22Rv1 (cell line): ENCODE results near the gene TADA3.

ENCODE experiments used
- H3K27ac ChIP-seq: fragments of 450-650 bp; 2 replicates; pipeline ENCODE4 v1.5.1; 2017
- CTCF ChIP-seq: fragments of 450-650 bp; IDR thresholded peaks from 2 replicates; pipeline ENCODE4 v1.5.1; 2017; ENCODE audit warnings: mild to moderate bottlenecking
- ZFX ChIP-seq: fragments of 450-650 bp; IDR thresholded peaks from 2 replicates; pipeline ENCODE4 v1.6.1; 2017; ENCODE audit warnings: antibody characterized with exemption, borderline replicate concordance

TADA3 gene

DNA sequence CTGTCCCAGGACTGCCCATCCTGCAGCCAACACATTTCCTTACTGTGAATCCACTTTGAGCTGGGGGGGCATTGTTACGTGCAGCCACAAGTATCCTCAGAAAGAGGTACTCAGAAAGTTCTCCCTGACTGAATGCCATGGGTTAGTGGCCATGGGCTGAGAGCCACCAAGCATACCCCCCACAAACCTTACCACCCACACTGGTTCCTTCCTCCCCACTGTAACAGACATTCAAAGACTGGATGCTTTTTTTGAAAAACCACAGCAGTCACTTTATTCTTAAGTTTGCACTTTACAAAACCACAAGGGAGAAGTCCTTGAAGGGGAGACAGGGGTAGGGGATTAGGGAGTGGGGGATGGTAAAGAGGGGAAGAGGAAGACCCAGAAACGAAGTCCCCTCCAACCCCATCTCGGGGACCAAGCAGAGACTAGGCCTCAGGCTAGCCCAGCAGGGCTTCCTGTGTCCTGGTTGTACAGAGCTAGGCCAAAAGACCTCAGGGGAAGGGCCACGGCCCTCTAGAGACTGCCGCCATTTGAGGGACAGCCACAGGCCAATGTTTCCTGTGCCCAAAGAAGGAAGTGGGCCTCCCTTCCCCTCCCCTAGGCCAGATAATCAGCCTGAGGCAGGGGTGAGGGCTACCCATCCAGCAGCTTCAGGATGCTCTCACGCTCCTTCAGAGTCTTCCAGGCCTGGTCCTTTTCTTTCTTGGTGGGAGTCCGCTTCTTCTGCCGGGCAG is 12.4 kb downstream of the TADA3 start:
- H3K27ac ChIP-seq, result no peak overlapping the region

GRCh38 chr3:9779075-9779593 is 13.1 kb downstream of the TADA3 start:
- TF ChIP-seq CTCF, result no peak
- TF ChIP-seq ZFX, result no peak
- H3K27ac ChIP-seq, result no peak overlapping the region

More for the DNA sequence above, 12.4 kb downstream of the TADA3 start:
- TF ChIP-seq CTCF (no peak), ZFX (no peak)

DNA sequence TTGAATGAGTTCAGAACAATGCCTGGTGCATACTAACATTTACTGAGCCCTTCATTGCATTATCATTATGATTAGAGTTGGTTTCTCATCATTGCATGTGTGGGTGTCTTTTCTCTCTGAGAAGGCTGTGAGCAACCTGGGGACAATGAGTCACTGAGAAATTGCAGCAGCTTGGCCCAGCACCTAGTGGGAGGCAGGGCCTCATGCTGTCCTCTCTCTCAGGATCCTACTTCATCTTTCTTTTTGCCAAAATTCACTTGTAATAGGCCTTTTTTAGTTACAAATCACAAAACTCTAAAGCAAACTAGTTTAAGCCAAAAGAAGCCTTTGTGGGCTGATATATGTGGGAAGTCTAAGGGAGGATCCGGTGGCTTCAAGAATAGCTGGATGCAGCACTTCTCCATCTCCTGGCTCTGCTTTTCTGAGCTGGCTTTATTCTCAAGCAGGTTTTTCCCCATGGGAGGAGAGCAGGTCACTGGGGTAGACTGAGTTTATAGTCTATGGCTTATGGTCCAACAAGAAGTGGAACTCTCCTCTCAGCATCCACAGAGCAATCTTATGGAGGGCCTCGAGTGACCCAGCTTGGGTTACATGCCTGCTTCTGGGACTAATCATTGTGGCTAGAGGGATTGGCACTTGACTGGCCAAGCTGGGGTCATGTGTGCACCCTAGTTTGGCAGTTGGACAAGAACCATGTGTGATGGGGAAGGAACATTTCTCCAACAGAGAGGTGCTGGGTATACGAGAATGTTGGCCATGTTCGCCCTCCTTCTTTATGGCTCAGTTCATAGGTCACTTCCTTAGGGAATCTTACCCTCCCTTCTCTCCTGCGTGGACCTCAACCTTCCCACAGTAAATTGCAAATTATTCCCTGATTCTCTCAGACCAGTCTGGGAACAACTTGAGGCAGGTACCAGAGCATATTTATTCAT is 13.9 kb downstream of the TADA3 start:
- TF ChIP-seq ZFX (no peak), CTCF (no peak)

DNA sequence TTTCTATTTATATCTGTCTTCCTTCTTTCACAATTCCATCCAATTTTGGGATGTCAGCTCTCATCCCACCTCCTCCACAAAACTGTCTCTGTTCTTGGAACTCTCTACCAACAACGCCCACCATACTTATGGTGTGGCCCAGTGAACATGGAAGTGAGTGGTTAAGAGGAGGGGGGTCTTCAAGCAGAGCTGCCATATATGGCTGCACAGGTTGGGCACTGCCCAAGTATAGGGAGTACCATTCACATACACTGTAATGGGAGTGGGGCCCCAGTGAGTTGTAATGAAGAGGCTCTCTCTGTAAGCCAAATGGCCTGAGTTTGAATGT is 14.6 kb downstream of the TADA3 start:
- TF ChIP-seq ZFX, result no peak
- no peak for TF ChIP-seq CTCF
- no peak overlapping the region for H3K27ac ChIP-seq

More for the DNA sequence above, 13.9 kb downstream of the TADA3 start:
- no peak overlapping the region for H3K27ac ChIP-seq

DNA sequence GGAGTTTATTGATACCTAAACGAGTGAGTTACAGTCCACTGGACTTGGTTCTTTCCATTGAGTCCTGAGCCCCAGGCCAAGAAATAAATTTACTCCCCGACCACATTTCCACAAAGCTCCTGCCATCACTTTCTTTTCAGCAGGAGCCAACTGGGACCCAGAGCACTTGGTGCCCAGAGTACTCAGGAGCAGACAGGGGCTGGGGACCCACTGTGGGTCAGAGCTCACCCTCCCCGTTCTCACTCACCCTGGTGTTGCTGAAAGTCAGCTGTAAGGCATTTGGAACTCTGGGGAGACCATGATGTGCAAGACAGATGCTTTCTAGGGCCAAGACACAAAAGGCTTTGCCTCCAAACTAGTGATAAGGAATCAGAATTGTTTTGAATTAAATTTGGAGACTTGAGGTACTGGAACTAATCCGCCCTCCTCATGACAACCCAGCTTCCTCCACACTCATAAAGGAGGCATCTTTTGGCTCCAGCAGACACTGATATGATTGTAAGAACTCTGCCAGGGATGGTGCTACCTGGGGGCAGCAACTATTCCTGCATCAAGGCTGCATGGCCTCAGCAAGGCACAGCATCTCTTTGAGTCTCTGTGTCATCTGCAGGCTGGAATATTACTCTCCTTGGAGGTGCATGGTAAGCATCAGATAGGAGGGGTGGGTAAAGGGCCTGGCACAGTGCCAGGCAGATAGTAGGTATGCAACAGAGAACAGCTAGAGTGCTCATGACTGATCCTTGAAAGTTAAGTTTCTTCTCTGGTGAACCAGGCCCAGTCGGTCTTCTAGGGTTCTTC is 15.2 kb downstream of the TADA3 start:
- TF ChIP-seq CTCF (no peak), ZFX (no peak)
- H3K27ac ChIP-seq, result no peak overlapping the region

DNA sequence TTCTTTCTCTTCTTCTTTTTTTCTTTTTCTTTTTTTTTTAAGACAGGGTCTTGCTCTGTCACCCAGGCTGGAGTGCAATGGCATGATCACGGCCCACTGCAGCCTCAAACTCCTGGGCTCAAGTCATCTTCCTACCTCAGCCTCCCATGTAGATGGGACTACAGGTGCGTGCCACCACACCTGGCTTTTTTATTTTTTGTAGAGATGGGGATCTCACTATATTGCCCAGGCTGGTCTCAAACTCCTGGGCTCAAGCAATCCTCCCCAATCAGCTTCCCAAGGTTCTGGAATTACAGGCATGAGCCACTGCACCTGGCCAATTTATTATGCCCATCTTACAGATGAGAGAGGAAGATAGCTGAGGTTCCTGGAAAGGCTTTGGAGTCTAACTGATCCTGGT is 21.3 kb downstream of the TADA3 start:
- peak overlapping the region; percentile 65 for H3K27ac ChIP-seq

GRCh38 chr3:9770276-9770812 is 21.9 kb downstream of the TADA3 start:
- TF ChIP-seq ZFX, result no peak
- TF ChIP-seq CTCF, result no peak
- H3K27ac ChIP-seq, result peak overlapping the region; percentile 65
